ENCODE data around the gene TSPAN9.

Gene TSPAN9

DNA sequence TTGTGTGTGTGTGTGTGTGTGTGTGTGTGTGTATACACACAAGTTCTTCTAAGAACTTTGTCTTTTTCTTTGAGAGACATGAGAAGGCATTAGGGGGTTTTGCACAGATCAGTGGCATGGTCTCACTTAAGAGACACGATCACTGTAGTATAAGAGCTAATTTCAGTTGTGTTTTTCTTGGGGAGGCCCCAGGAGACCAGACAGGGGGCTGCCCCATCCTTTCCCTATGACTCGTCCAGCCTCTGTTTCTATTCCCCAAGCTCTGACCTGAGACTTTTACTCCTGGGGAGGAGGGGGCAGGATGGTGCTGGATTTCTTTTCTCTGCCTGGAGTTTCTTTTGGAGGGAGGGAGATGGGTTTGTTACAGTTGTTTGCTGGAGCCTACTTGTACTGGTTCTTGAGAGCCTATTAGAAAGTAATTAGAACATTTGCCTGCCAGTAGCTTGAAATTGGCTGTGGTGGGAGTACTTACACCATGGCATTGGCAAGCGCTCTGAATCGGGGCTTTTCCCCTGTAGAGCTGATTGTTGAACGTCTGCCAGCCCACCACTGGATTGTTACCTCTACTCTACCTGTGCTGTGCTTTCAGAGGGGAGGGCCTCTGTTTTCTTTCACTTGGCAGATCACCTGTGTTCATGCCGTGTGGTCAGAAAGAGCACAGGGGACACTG lies 109.5 kb downstream of the TSPAN9 start:
- Histone ChIP-seq H3K27me3 (ENCODE audit: insufficient read depth, low read length) (no peaks in the 10 kb centered on the region), H3K36me3 (ENCODE audit: insufficient read depth, low read length) (no peaks in the 10 kb centered on the region), H3K4me1 (ENCODE audit: insufficient read depth, low read length) (peaks cover 13% of the 10 kb centered on the region), H2AFZ (ENCODE audit: low read depth, low read length) (no peak overlapping the region), H3K4me3 (ENCODE audit: low read length) (no peak overlapping the region), H3K9me3 (ENCODE audit: low read length) (no peaks in the 10 kb centered on the region)

DNA sequence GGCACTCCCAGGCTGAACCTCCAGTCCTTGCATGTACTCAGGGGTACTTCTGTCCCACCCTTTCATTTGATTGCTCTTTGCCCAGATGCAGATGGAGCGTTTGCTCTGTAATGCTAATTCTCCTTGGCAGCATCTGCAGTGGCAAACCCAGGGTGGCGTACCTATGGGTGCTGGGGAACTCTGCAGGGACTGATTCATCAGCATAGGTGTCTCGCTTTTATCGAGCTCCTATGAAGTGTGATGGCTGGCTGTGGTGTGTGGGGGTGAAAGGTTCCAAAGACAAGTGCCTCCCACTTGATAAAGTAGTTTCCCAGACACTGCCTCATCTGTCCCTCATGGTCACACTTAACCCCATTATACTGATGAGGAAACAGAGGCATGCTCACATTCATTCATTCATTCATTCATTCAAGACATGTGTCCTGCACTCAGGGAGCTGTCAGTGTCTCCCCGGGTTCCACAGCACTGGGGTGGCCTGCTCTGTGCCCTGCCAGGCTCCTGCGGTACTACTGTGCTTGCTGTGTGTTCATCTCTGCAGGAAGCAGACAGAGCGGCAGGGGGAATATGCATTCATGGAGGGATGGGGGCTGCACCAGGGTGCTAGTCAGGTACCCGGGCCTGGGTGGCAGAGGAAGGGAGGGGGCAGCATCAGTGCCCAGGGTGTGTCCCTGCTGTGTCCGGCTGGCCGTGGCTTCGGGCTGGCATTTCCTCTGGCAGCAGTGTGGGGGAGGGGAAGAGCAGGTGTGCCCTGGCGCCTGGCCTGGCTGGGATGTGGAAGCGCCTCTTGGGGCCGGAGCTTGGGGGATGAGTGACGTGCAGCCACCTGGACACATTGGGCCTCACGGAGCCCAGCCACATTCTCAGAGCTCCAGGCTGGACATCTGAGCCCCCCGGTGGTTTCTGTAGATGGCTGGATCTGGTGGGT lies 110.9 kb downstream of the TSPAN9 start:
- peaks cover 10% of the 10 kb centered on the region for H3K4me1 ChIP-seq (ENCODE audit: insufficient read depth, low read length)
- H3K36me3 ChIP-seq (ENCODE audit: insufficient read depth, low read length) = no peaks in the 10 kb centered on the region
- no peaks in the 10 kb centered on the region for H3K27me3 ChIP-seq (ENCODE audit: insufficient read depth, low read length)
- no peak overlapping the region for H2AFZ ChIP-seq (ENCODE audit: low read depth, low read length)
- no peak overlapping the region for H3K4me3 ChIP-seq (ENCODE audit: low read length)
- H3K9me3 ChIP-seq (ENCODE audit: low read length) = no peaks in the 10 kb centered on the region

DNA sequence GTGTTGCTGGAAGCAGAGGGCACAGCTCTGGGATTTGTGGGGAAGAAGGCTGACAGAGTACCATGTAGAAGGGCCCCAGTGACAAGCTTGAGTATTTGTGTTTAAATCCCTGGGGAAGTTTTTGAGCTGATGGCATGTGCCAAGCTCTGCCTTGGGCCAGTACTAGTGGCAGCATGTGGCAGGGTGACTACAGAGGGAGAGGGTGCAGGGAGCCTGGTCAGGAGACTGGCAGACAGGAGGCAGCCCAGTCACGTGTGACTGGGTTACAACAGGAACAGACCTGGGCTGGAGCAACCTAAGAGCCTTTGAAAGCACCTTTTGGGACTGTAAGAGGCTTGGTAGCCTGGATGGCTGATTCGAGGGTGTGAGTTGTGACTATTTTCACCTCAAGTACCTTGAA lies 112.1 kb downstream of the TSPAN9 start:
- Histone ChIP-seq H3K4me3 (ENCODE audit: low read length) (no peak overlapping the region), H3K36me3 (ENCODE audit: insufficient read depth, low read length) (no peaks in the 10 kb centered on the region), H2AFZ (ENCODE audit: low read depth, low read length) (no peak overlapping the region), H3K9me3 (ENCODE audit: low read length) (no peaks in the 10 kb centered on the region), H3K27me3 (ENCODE audit: insufficient read depth, low read length) (no peaks in the 10 kb centered on the region), H3K4me1 (ENCODE audit: insufficient read depth, low read length) (peaks cover 3% of the 10 kb centered on the region)

DNA sequence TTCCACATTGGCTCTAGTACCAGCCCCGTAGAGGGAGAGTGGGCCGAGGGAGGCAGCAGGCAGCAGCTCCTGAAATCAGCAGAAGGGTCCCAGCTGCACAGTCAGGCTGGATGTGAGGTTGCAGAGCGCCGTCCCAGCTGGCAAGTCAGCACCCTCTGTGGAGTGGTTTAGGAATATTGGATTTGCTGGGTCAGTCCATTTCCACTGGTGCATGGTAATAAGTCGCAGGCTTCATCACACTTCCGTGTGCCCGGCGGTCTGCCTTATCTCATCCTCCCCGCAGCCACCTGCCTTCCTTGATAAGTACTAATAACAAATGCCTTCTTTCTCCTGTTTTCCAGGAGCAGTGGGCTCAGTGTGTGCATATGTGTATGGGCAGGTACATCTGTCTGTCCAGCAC lies 112.9 kb downstream of the TSPAN9 start:
- H2AFZ ChIP-seq (ENCODE audit: low read depth, low read length) = no peak overlapping the region
- no peaks in the 10 kb centered on the region for H3K9me3 ChIP-seq (ENCODE audit: low read length)
- H3K4me1 ChIP-seq (ENCODE audit: insufficient read depth, low read length) = peaks cover 4% of the 10 kb centered on the region
- no peaks in the 10 kb centered on the region for H3K27me3 ChIP-seq (ENCODE audit: insufficient read depth, low read length)
- no peak overlapping the region for H3K4me3 ChIP-seq (ENCODE audit: low read length)
- no peaks in the 10 kb centered on the region for H3K36me3 ChIP-seq (ENCODE audit: insufficient read depth, low read length)

DNA sequence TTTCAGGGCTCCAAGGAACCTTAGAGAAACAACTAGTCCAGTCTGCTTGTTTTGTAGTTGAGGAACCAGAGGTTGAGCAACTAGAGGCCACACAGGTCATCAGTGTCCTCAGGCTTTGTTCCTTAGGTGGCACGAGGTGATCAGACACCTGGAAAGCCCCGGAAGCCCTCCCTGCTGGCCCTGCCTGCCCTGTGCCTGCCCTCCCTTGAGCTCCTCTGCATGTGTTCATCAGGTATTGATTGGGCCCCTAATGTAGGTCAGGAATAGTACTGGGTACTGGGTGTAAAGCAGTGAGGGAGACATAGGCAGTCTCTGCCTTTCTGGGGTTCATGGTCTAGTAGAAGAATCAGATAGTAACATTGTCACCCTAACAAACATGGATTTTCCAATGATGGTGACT lies 114.3 kb downstream of the TSPAN9 start:
- Histone ChIP-seq H2AFZ (ENCODE audit: low read depth, low read length) (no peak overlapping the region), H3K4me1 (ENCODE audit: insufficient read depth, low read length) (peaks cover 4% of the 10 kb centered on the region), H3K9me3 (ENCODE audit: low read length) (no peaks in the 10 kb centered on the region), H3K27me3 (ENCODE audit: insufficient read depth, low read length) (no peaks in the 10 kb centered on the region), H3K4me3 (ENCODE audit: low read length) (no peak overlapping the region), H3K36me3 (ENCODE audit: insufficient read depth, low read length) (no peaks in the 10 kb centered on the region)

DNA sequence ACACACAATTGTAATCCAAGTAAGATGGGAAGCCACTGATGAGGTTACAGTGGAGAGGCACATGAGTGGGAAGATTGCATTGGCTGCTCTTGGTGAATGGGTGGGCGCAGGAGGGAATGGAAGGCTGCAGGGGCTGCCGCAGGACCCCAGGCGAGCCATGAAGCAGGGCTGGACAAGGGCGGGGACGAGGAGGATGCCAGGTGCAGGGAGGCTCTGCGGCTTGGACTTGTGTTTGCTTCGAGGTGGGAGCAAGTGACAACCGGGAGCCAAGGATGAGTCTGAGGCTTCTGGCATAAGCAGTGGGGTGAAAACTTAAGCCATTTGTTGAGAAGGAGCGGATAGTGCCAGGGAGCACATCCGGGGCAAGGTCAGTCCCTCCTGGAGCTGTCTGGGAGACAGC lies 115.0 kb downstream of the TSPAN9 start:
- Histone ChIP-seq H3K4me1 (ENCODE audit: insufficient read depth, low read length) (peaks cover 4% of the 10 kb centered on the region), H2AFZ (ENCODE audit: low read depth, low read length) (no peak overlapping the region), H3K4me3 (ENCODE audit: low read length) (no peak overlapping the region), H3K27me3 (ENCODE audit: insufficient read depth, low read length) (no peaks in the 10 kb centered on the region), H3K9me3 (ENCODE audit: low read length) (no peaks in the 10 kb centered on the region), H3K36me3 (ENCODE audit: insufficient read depth, low read length) (no peaks in the 10 kb centered on the region)

DNA sequence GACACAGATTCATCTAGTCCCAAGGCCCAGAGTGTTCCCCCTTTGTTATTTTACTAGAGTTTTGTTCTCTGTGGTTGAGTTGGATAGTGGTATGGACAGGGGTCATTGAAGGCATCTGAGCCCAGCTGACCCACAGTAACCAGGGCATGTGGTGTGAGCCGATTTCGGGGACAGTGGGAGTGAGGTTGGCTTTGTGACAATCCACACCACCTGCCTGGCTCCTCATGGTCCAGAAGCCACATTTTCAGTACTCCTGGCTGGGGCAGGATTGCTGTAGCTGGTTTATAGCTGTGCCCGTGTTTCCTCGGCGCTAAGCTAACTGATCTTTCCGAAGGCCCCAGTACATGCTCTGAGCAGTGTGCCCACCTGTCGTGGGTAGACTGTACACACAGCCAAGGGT lies 116.0 kb downstream of the TSPAN9 start:
- Histone ChIP-seq H2AFZ (ENCODE audit: low read depth, low read length) (no peak overlapping the region), H3K4me3 (ENCODE audit: low read length) (no peak overlapping the region), H3K36me3 (ENCODE audit: insufficient read depth, low read length) (no peaks in the 10 kb centered on the region), H3K4me1 (ENCODE audit: insufficient read depth, low read length) (peaks cover 4% of the 10 kb centered on the region), H3K27me3 (ENCODE audit: insufficient read depth, low read length) (no peaks in the 10 kb centered on the region), H3K9me3 (ENCODE audit: low read length) (no peaks in the 10 kb centered on the region)

DNA sequence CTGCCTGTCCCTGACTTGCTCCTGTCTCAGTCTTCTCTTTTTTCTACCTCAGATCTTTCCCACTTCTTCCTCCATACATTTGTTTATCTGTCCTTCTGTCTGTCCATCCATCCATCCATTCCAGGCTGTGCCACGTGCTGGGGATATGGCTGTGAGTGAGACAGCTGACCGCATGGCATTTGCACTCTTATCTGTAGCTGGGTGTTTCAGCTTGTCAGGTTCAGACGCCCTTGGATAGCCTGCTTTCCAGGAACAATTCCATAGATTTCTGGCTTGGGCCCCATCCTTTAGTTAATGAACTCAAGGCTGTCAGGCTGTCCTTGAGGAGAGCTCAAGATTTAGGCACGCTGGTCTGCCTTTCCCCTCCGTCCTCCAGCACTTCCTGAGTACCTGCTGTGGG lies 116.6 kb downstream of the TSPAN9 start:
- Histone ChIP-seq H3K27me3 (ENCODE audit: insufficient read depth, low read length) (no peaks in the 10 kb centered on the region), H3K4me1 (ENCODE audit: insufficient read depth, low read length) (peaks cover 4% of the 10 kb centered on the region), H3K4me3 (ENCODE audit: low read length) (no peak overlapping the region), H3K36me3 (ENCODE audit: insufficient read depth, low read length) (no peaks in the 10 kb centered on the region), H2AFZ (ENCODE audit: low read depth, low read length) (no peak overlapping the region), H3K9me3 (ENCODE audit: low read length) (no peaks in the 10 kb centered on the region)

DNA sequence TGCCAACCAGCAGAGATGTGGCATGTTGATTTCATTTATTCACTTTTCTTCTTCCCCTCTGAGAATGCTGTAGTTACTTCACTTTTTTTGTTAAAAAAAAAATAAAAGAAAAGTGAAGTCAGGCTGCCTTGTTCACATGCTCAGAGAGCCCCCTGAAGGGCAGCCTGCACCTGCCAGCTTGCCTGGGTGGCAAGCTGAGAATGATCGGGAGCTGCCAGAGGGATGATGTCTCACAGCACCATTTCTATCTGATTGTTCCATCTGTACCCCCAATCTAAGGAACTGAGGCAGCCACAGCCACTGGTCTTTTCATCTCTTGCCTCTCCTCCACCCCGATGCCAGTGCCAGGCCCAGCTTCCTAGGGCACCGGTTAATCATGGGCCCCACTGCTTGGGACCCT lies 118.2 kb downstream of the TSPAN9 start:
- H3K36me3 ChIP-seq (ENCODE audit: insufficient read depth, low read length) = no peaks in the 10 kb centered on the region
- no peak overlapping the region for H3K4me3 ChIP-seq (ENCODE audit: low read length)
- peaks cover 12% of the 10 kb centered on the region for H3K4me1 ChIP-seq (ENCODE audit: insufficient read depth, low read length)
- H2AFZ ChIP-seq (ENCODE audit: low read depth, low read length) = no peak overlapping the region
- H3K9me3 ChIP-seq (ENCODE audit: low read length) = no peaks in the 10 kb centered on the region
- H3K27me3 ChIP-seq (ENCODE audit: insufficient read depth, low read length) = no peaks in the 10 kb centered on the region

DNA sequence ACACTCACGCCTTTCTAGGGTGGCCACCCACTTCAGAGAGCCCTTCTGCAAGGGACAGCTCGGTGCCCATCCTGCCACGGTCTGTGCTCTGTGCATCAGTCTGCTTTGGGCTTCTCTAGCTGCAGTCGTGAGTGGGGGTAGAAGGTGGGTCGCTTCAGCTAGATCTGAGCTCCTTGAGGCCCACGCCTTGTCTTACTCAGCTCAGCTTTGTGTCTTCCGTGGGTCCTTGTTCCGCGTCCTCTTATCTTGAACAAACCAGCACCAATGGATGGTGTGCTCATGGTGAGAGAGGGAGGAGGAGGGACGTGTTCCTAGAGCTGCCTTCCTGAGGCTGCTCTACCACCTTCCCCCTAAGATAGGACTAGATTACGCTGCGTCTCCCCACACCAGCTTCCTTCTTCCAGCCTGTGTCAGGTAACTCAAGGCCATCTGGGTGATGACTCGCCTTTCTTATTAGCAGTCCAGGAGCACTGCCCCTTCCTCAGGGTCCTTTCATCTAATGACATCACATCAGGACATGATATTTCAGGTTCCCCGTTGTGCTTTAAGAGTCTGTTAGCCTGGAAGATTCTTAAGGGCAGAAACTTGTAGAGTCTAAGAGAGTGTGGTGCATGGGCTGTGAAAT lies 118.8 kb downstream of the TSPAN9 start:
- Histone ChIP-seq H3K27me3 (ENCODE audit: insufficient read depth, low read length) (no peaks in the 10 kb centered on the region), H3K9me3 (ENCODE audit: low read length) (no peaks in the 10 kb centered on the region), H3K4me3 (ENCODE audit: low read length) (no peak overlapping the region), H3K4me1 (ENCODE audit: insufficient read depth, low read length) (peaks cover 13% of the 10 kb centered on the region), H2AFZ (ENCODE audit: low read depth, low read length) (no peak overlapping the region), H3K36me3 (ENCODE audit: insufficient read depth, low read length) (no peaks in the 10 kb centered on the region)

DNA sequence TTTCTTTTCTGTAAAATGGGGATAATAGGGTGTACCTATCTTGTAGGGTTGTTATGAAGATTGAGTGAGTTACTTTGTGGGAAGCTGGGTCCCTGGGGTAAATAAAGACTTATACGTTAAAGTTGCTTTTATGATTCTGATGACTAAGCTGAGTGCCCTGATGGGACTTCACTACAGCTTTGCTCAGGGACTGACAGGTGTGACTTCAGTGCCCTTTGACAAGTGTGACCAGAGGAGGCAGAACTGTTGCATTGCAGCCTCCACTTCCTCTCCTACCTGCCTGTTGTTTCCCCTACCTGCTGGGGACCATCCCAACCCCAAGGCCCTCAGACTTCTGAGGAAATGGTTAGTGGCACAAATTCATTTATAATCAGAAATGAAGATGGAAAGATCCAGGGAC lies 119.3 kb downstream of the TSPAN9 start:
- Histone ChIP-seq H3K36me3 (ENCODE audit: insufficient read depth, low read length) (no peaks in the 10 kb centered on the region), H3K4me3 (ENCODE audit: low read length) (no peak overlapping the region), H3K9me3 (ENCODE audit: low read length) (no peaks in the 10 kb centered on the region), H3K4me1 (ENCODE audit: insufficient read depth, low read length) (peaks cover 18% of the 10 kb centered on the region), H3K27me3 (ENCODE audit: insufficient read depth, low read length) (no peaks in the 10 kb centered on the region), H2AFZ (ENCODE audit: low read depth, low read length) (no peak overlapping the region)

DNA sequence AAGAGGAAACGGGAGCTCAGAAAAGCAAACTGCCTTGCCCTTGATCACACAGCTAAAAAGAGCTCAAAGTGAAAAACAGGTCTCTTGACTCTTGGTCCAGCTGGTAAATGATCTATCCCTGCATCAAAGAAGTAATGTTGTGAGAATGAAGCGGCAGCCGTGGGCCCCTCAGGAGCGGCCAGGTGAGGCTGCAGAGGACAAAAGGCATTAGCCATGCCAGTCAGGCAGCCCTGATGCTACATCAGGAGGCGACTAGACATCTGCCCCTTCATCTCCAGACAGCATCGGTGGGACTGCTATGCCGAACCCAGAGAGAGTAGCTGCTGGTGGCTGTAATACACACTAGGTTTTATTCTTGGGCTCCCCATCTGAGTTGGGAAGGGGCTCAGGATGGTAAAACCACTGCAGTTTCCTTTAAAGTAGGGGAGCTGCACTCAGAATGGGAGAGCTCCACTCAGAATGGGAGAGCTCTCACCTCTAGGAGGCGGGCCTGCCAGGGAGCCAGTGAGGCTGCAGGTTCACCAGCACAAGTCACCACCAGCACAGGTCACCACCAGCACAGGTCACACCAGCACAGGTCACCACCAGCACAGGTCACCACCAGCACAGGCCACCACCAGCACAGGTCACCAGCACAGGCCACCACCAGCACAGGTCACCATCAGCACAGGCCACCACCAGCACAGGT lies 120.1 kb downstream of the TSPAN9 start:
- Histone ChIP-seq H3K36me3 (ENCODE audit: insufficient read depth, low read length) (no peaks in the 10 kb centered on the region), H3K9me3 (ENCODE audit: low read length) (no peaks in the 10 kb centered on the region), H3K4me3 (ENCODE audit: low read length) (no peak overlapping the region), H2AFZ (ENCODE audit: low read depth, low read length) (no peak overlapping the region), H3K27me3 (ENCODE audit: insufficient read depth, low read length) (no peaks in the 10 kb centered on the region), H3K4me1 (ENCODE audit: insufficient read depth, low read length) (peaks cover 26% of the 10 kb centered on the region)

DNA sequence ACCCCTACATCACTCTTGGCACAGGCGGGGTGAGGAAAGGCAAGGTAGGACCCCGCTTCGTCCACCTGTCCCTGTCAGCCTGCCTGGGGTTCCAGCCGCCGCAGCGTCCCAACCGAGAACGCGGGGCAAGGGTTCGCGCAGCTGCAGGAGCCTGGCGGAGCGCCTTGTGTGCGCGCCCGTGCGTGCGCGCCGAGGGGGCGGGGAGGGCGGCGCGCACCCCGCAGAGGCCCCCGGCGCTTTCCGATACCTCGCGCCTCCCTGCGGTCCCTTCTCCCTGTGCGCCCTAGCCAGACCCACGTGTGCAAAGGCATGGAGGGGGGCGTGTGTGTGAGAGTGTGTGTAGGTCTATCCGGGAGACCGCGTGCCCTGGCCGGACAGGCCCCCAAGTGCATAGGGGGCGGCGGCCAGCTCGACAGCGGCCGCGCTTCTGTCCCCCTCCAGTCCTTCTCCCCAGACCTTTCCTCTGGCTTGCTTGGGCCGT lies 122.4 kb downstream of the TSPAN9 start:
- Histone ChIP-seq H2AFZ (ENCODE audit: low read depth, low read length) (peak overlapping the region; percentile 65), H3K9me3 (ENCODE audit: low read length) (no peaks in the 10 kb centered on the region), H3K4me1 (ENCODE audit: insufficient read depth, low read length) (peaks cover 26% of the 10 kb centered on the region), H3K36me3 (ENCODE audit: insufficient read depth, low read length) (no peaks in the 10 kb centered on the region), H3K4me3 (ENCODE audit: low read length) (peak overlapping the region; percentile 49), H3K27me3 (ENCODE audit: insufficient read depth, low read length) (no peaks in the 10 kb centered on the region)
